Kidney epithelial cell (primary cell): Measurements from ENCODE around the gene ADORA3. TPM values are rescaled to one million over a fixed set of nuclear protein-coding genes. Genes with fewer than 3 reads are reported as not detected.

ENCODE experiments used
- DNase-seq: peaks from one replicate; pipeline ENCODE4 v3.0.0-alpha.2; 2010; ENCODE audit warnings: low read depth
- H3K27me3 ChIP-seq: 2 replicates; pipeline ENCODE4 v1.6.0; 2011; ENCODE audit warnings: low read length; ENCODE audit not compliant: control insufficient read depth, insufficient read depth
- H3K36me3 ChIP-seq: 2 replicates; pipeline ENCODE4 v1.5.1; 2011; ENCODE audit warnings: low read length; ENCODE audit not compliant: control insufficient read depth, insufficient read depth
- H3K4me3 ChIP-seq: 2 replicates; pipeline ENCODE4 v1.5.1; 2011; ENCODE audit warnings: low read depth, mild to moderate bottlenecking, control low read depth, low read length
- CTCF ChIP-seq: IDR thresholded peaks from 2 replicates; pipeline ENCODE4 v1.5.1; 2011; ENCODE audit warnings: mild to moderate bottlenecking, moderate library complexity, low read length, control low read depth, inconsistent platforms; ENCODE audit not compliant: insufficient read depth, poor library complexity, severe bottlenecking
- total RNA-seq: library from RNA; depleted of rRNA; stranded (reverse); fragments of >200 nt; gene quantifications from 2 replicates; pipeline ENCODE4 v1.2.3, GENCODE V29; 2015

Gene ADORA3
- total RNA-seq, 1 donor from 2014 or later, result not detected

- DNase-seq, result no peak
- no peak for TF ChIP-seq CTCF
- Histone ChIP-seq H3K4me3 (no peak overlapping the region), H3K36me3 (no peaks in the 10 kb centered on the region), H3K27me3 (no peaks in the 10 kb centered on the region)
These were observed 32.4 kb downstream of the ADORA3 start for GRCh38 chr1:111471012-111471411.

GRCh38 chr1:111470596-111470995 lies 32.8 kb downstream of the ADORA3 start:
- no peak for DNase-seq
- no peak for TF ChIP-seq CTCF
- Histone ChIP-seq H3K4me3 (no peak overlapping the region), H3K27me3 (no peaks in the 10 kb centered on the region), H3K36me3 (no peaks in the 10 kb centered on the region)

GRCh38 chr1:111469539-111469938 lies 33.9 kb downstream of the ADORA3 start:
- H3K36me3 ChIP-seq, result no peaks in the 10 kb centered on the region
- no peak overlapping the region for H3K4me3 ChIP-seq
- DNase-seq, result no peak
- H3K27me3 ChIP-seq, result no peaks in the 10 kb centered on the region
- TF ChIP-seq CTCF, result no peak

- DNase-seq, result no peak
- TF ChIP-seq CTCF, result no peak
- no peaks in the 10 kb centered on the region for H3K36me3 ChIP-seq
These were observed 34.7 kb downstream of the ADORA3 start for GRCh38 chr1:111468717-111469100.

GRCh38 chr1:111467865-111468716 lies 35.3 kb downstream of the ADORA3 start:
- no peaks in the 10 kb centered on the region for H3K27me3 ChIP-seq
- H3K4me3 ChIP-seq, result no peak overlapping the region
- no peaks in the 10 kb centered on the region for H3K36me3 ChIP-seq
- TF ChIP-seq CTCF, result no peak
- DNase-seq, result no peak

More at GRCh38 chr1:111468717-111469100, 34.7 kb downstream of the ADORA3 start:
- no peaks in the 10 kb centered on the region for H3K27me3 ChIP-seq
- no peak overlapping the region for H3K4me3 ChIP-seq

- Histone ChIP-seq H3K36me3 (peaks cover under 1% of the 10 kb centered on the region), H3K4me3 (no peak overlapping the region), H3K27me3 (no peaks in the 10 kb centered on the region)
- no peak for TF ChIP-seq CTCF
- no peak for DNase-seq
These were observed 37.0 kb downstream of the ADORA3 start for GRCh38 chr1:111466480-111466879.
